Activated CD4-positive, alpha-beta T cell treated with anti-CD3 and anti-CD28 coated beads for 24 hours (primary cell): ENCODE results near the gene SPNS1.
"Not testable (repeated sequence)": the region's sequence is repeated elsewhere in the genome, so short reads cannot be mapped to it uniquely, and the experiment has no call there.

ENCODE experiments used
- DNase-seq, 2 donors: peaks; one replicate each; pipeline ENCODE4 v3.0.0-alpha.2; 2020; ENCODE audit warnings: low read depth in 2 of 2

The SPNS1 gene

GRCh38 chr16:28974437-28975157 is at the start of gene SPNS1:
Gene SPNS1, plus strand, starts transcription at chr16:28974778. Its CDS starts 374 bp downstream, at chr16:28975152.
- DNase-seq: peak; percentile 88 to 90

- peak; percentile 66 to 70 for DNase-seq
These were observed 49.0 kb upstream of the SPNS1 start for GRCh38 chr16:28925386-28926228.

GRCh38 chr16:28926284-28926683 is 48.3 kb upstream of the SPNS1 start:
- DNase-seq: not testable (repeated sequence)

GRCh38 chr16:28927815-28928214 is 46.8 kb upstream of the SPNS1 start:
- DNase-seq: no peak

GRCh38 chr16:28930203-28930602 is 44.4 kb upstream of the SPNS1 start:
- no peak for DNase-seq

GRCh38 chr16:28930652-28931051 is 43.9 kb upstream of the SPNS1 start:
- no peak for DNase-seq

GRCh38 chr16:28931801-28932225 is 42.8 kb upstream of the SPNS1 start, which contains the start of gene CD19:
Gene CD19, plus strand, starts transcription at chr16:28931971. Its CDS starts 30 bp downstream, at chr16:28932001.
- DNase-seq: no peak

- DNase-seq: no peak
These were observed 42.0 kb upstream of the SPNS1 start for GRCh38 chr16:28932339-28933141.

GRCh38 chr16:28933171-28933570 is 41.4 kb upstream of the SPNS1 start:
- DNase-seq: no peak

- no peak for DNase-seq
These were observed 39.2 kb upstream of the SPNS1 start for GRCh38 chr16:28935346-28935745.

- peak; percentile 76 to 82 for DNase-seq
These were observed 38.4 kb upstream of the SPNS1 start for GRCh38 chr16:28935924-28936783.

GRCh38 chr16:28936784-28937155 is 37.8 kb upstream of the SPNS1 start:
- no peak for DNase-seq

- no peak for DNase-seq
These were observed 37.2 kb upstream of the SPNS1 start for GRCh38 chr16:28937222-28937876.

GRCh38 chr16:28938721-28939120 is 35.9 kb upstream of the SPNS1 start:
- no peak for DNase-seq

- not testable (repeated sequence) for DNase-seq
These were observed 34.8 kb upstream of the SPNS1 start for GRCh38 chr16:28939825-28940224.

GRCh38 chr16:28943281-28943680 is 31.3 kb upstream of the SPNS1 start:
- DNase-seq: no peak

- DNase-seq: no peak
These were observed 27.9 kb upstream of the SPNS1 start for GRCh38 chr16:28946681-28947080.

- DNase-seq: peak; percentile 99 to 100
These were observed 23.7 kb upstream of the SPNS1 start, which contains the start of gene NFATC2IP for GRCh38 chr16:28950648-28951409. Gene NFATC2IP, plus strand, starts transcription at chr16:28950937. Its CDS starts 75 bp downstream, at chr16:28951012.

GRCh38 chr16:28951410-28951943 is 23.1 kb upstream of the SPNS1 start:
- no peak for DNase-seq
